GM10266 (cell line): ENCODE measurements around the gene ABCF2.
A peak's percentile ranks its signal among the peaks of the same experiment; 100 is the strongest.

Experiments
- DNase-seq: peaks from one replicate; pipeline ENCODE4 v3.0.0; 2012; ENCODE audit errors: extremely low spot score
- CTCF ChIP-seq: IDR thresholded peaks from 2 replicates; pipeline ENCODE4 v1.5.1; 2012; ENCODE audit warnings: mild to moderate bottlenecking, low read depth; ENCODE audit not compliant: control insufficient read depth, insufficient read depth; ENCODE audit errors: missing control alignments

The ABCF2 gene

GRCh38 chr7:151248346-151249033 is 21.5 kb upstream of the ABCF2 start, which contains the start of gene SMARCD3:
TSS of gene SMARCD3 (minus strand) at chr7:151248694. CDS start at chr7:151248562, 132 bp downstream.
- TF ChIP-seq CTCF = no peak
- peak; percentile 60 for DNase-seq

GRCh38 chr7:151247611-151248345 is 20.8 kb upstream of the ABCF2 start:
- no peak for TF ChIP-seq CTCF
- peak; percentile 57 for DNase-seq

- no peak for TF ChIP-seq CTCF
- DNase-seq = no peak
Measured at GRCh38 chr7:151246851-151247580, 20.0 kb upstream of the ABCF2 start.

- DNase-seq = no peak
- TF ChIP-seq CTCF = no peak
Measured at GRCh38 chr7:151246102-151246850, 19.3 kb upstream of the ABCF2 start.

- DNase-seq = peak; percentile 93
- peak; percentile 52 for TF ChIP-seq CTCF
Measured at GRCh38 chr7:151245360-151246101, 18.5 kb upstream of the ABCF2 start.

GRCh38 chr7:151244841-151245346 is 17.9 kb upstream of the ABCF2 start:
- TF ChIP-seq CTCF = no peak
- DNase-seq = no peak
